OCI-LY7 (cell line): ENCODE data around the gene LRP10.

Experiments
- CTCF ChIP-seq: fragments of 200-600 bp; sonication (generic); conservative IDR thresholded peaks from 2 replicates; pipeline ENCODE4 v1.5.1; 2014; ENCODE audit warnings: mild to moderate bottlenecking, antibody characterized with exemption, low read length, moderate library complexity, mixed read lengths
- EZH2phosphoT487 ChIP-seq: fragments of 200-600 bp; sonication (generic); IDR thresholded peaks from 2 replicates; pipeline ENCODE4 v1.6.1; 2018; ENCODE audit warnings: low read depth, borderline replicate concordance, mild to moderate bottlenecking, mixed run types, antibody characterized with exemption, low read length, moderate library complexity, mixed read lengths

- no peak for TF ChIP-seq CTCF
- no peak for TF ChIP-seq EZH2phosphoT487
These were observed 16.4 kb upstream of the LRP10 start for GRCh38 chr14:22854963-22855724.
